Large intestine (tissue), 3 donors: ENCODE results near the gene CNOT10. TPM values are rescaled to one million over a fixed set of nuclear protein-coding genes. Genes with fewer than 3 reads are reported as not detected.
"Not testable (repeated sequence)": the region's sequence is repeated elsewhere in the genome, so short reads cannot be mapped to it uniquely, and the experiment has no call there.

Experiments
- DNase-seq, 2 donors: peaks; one replicate each; pipeline versions ENCODE4 v3.0.0 to v3.0.0-alpha.2; 2013
- H3K27ac ChIP-seq: one replicate; pipeline ENCODE4 v1.5.1; 2013; ENCODE audit warnings: low read length
- H3K27me3 ChIP-seq: 2 replicates; pipeline ENCODE4 v1.6.1; 2013; ENCODE audit warnings: low read length; ENCODE audit not compliant: control insufficient read depth, insufficient read depth
- H3K36me3 ChIP-seq: 2 replicates; pipeline ENCODE4 v1.6.1; 2013; ENCODE audit warnings: low read length; ENCODE audit not compliant: control insufficient read depth, insufficient read depth
- H3K4me1 ChIP-seq: one replicate; pipeline ENCODE4 v1.6.1; 2013; ENCODE audit warnings: low read length; ENCODE audit not compliant: control insufficient read depth, insufficient read depth
- H3K4me3 ChIP-seq: one replicate; pipeline ENCODE4 v1.5.1; 2013; ENCODE audit warnings: low read length
- H3K9me3 ChIP-seq: one replicate; pipeline ENCODE4 v1.6.1; 2013; ENCODE audit warnings: mild to moderate bottlenecking, low read depth, low read length, moderate library complexity; ENCODE audit not compliant: control insufficient read depth
- WGBS: methylation state at CpG from one replicate; pipeline ENCODE4 v1.1.5; 2013; ENCODE audit warnings: low lambda C conversion rate; ENCODE audit not compliant: insufficient coverage; 5-methylcytosine and 5-hydroxymethylcytosine counted together
- polyA plus RNA-seq: library from polyadenylated mRNA; unstranded; fragments of 120-200 nt; gene quantifications from one replicate; pipeline ENCODE4 v1.2.1, GENCODE V29; 2013

The CNOT10 gene
- polyA plus RNA-seq, 1 donor, result 37.5 TPM

- Histone ChIP-seq H3K4me1 (no peaks in the 10 kb centered on the region), H3K9me3 (no peaks in the 10 kb centered on the region), H3K36me3 (peaks cover 17% of the 10 kb centered on the region), H3K4me3 (no peak overlapping the region), H3K27me3 (no peaks in the 10 kb centered on the region), H3K27ac (no peak overlapping the region)
- WGBS, result no CpG with 5 or more reads among the region's 3 CpGs
- DNase-seq, result no peak
Measured at GRCh38 chr3:32755761-32756160, 70.8 kb downstream of the CNOT10 start.

DNA sequence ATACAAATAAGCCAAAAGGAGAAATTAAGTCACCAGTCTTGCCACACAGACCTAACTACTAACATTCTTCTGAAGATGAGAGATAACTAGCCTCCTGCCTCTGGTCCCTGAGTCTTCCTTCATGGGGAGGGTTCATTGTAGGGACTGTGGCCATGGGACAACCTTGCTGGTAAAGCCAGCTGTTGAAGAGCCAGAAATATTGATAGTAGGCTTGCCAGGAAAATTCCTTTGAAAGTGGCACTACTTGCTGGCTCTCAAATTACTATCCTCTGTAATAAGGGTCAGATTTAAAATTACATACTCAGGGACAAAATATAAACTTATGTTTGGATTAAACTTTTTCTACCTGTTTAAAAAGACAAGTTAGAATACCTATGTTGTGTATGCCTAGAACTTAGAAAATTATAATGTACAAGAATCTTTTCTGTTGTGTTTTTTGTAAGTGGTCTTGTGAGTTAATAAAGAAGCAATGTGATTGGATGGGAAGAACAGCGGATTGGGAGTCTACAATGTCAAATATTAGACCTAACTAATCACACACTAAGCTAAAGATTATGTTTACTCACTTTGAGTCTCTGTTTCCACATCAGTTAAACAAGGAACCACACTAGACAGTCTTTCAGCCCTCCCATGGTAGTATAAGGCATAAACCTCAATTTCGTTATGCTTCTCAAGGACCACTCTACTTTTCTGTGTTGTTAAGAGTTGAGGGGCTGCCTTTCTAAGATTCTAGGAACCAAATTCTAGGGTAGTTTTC lies 72.8 kb downstream of the CNOT10 start:
- no peaks in the 10 kb centered on the region for H3K9me3 ChIP-seq
- H3K27me3 ChIP-seq, result no peaks in the 10 kb centered on the region
- no peak overlapping the region for H3K27ac ChIP-seq
- no CpG with 5 or more reads among the region's 2 CpGs for WGBS
- peaks cover 15% of the 10 kb centered on the region for H3K36me3 ChIP-seq
- no peak overlapping the region for H3K4me3 ChIP-seq
- H3K4me1 ChIP-seq, result no peaks in the 10 kb centered on the region
- DNase-seq, result no peak

DNA sequence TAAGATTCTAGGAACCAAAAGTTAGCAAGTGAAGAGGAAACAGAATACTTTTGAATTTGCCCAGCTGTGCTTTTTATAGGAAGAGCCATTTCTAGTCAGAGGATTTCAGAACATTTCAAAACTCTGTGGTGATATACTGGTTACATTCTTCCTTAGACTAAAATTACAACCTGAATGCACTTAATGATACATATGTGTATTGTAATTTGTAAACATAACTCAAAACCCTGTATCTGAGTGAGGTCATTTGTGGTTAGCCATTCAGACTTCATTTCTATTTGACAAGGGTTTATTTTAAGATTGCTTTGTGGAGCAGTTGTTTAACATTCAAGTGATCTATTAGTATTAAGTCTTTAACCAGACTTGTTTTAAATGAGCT lies 73.4 kb downstream of the CNOT10 start:
- Histone ChIP-seq H3K27ac (no peak overlapping the region), H3K36me3 (peaks cover 19% of the 10 kb centered on the region), H3K4me3 (no peak overlapping the region), H3K9me3 (no peaks in the 10 kb centered on the region), H3K27me3 (no peaks in the 10 kb centered on the region), H3K4me1 (no peaks in the 10 kb centered on the region)
- no peak for DNase-seq

- H3K4me1 ChIP-seq, result no peaks in the 10 kb centered on the region
- no peaks in the 10 kb centered on the region for H3K27me3 ChIP-seq
- H3K36me3 ChIP-seq, result peaks cover 21% of the 10 kb centered on the region
- DNase-seq, result no peak
- H3K9me3 ChIP-seq, result no peaks in the 10 kb centered on the region
- no CpG with 5 or more reads among the region's 4 CpGs for WGBS
- no peak overlapping the region for H3K4me3 ChIP-seq
- H3K27ac ChIP-seq, result no peak overlapping the region
Measured at GRCh38 chr3:32759342-32759741, 74.4 kb downstream of the CNOT10 start.

DNA sequence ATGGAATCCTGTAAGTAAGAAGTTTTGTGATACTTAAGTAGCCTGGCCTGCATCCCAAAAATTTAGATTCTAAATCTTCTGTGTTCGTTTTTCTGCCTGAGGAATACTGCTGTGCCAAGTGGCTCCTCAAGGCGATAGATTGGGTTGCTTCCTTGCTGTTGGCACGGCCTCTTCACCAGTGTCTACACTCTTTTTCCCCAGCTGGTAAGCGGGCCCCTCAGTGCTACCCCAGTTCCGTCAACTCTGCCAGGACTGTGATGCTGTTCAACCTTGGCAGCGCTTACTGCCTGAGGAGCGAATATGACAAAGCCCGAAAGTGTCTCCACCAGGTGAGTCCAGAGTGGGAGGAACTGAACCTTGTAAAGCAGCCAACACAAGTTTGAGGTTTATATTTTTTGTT lies 79.5 kb downstream of the CNOT10 start:
- DNase-seq, result no peak
- H3K4me1 ChIP-seq, result no peaks in the 10 kb centered on the region
- WGBS, result 90% methylated on average over 2 of the region's 8 CpGs
- H3K27ac ChIP-seq, result no peak overlapping the region
- no peaks in the 10 kb centered on the region for H3K27me3 ChIP-seq
- peaks cover 40% of the 10 kb centered on the region for H3K36me3 ChIP-seq
- H3K4me3 ChIP-seq, result no peak overlapping the region
- H3K9me3 ChIP-seq, result no peaks in the 10 kb centered on the region

DNA sequence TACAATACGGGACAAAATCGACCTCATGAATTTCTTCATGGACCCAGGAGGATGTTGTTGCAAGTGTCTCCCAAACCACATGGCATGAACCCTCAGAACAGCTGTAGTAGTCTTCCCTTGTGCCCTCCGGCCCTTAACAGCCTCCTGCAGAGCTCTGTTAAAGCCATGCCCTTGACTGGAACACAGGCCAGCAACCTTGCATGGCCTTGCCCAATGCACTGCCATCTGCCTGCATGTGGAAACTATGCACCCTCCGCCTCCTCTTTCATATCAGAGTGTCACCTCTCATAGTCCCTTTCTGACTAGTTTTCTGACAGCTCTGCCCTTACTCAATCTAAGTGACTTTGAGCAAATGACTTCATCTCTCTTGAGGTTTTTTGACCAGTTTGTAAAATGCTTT lies 93.4 kb downstream of the CNOT10 start:
- no CpG with 5 or more reads among the region's 4 CpGs for WGBS
- Histone ChIP-seq H3K4me1 (peaks cover 11% of the 10 kb centered on the region), H3K27me3 (no peaks in the 10 kb centered on the region), H3K27ac (no peak overlapping the region), H3K9me3 (no peaks in the 10 kb centered on the region), H3K36me3 (peaks cover 15% of the 10 kb centered on the region), H3K4me3 (no peak overlapping the region)
- no peak for DNase-seq

DNA sequence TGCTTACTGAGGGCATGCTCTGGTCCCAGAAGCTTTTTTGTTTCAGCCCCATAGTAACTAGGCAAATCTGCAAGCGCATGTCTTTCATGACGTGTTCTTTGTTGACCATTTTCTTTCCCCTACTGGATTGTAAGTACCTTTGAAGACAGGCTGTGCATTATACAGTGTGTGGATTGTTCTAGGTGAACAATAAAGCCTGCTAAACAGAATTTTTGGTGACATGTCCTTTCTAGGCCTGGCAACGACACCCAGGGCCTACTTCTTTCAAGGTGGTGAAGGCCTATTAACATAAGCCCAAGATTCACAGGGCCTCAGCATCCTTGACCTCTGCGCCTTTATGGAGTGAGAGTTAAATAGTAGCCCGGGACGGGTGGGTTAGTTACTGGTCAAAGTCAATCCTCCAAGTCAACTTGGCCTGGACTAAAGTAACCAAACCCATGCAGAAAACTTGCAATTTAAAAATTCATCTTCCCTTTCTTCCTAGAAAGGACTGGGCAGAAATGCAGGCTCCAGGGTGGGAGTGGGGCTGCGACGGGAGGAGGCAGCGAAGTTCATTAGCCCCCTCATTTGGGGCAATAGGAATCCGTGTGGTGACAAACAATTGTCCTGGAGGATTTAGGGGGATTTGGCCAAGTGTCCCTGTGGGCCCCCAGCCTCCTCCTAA lies 95.2 kb downstream of the CNOT10 start:
- no CpG with 5 or more reads among the region's 10 CpGs for WGBS
- Histone ChIP-seq H3K4me3 (peak overlapping the region; percentile 47), H3K27me3 (no peaks in the 10 kb centered on the region), H3K4me1 (peaks cover 11% of the 10 kb centered on the region), H3K9me3 (no peaks in the 10 kb centered on the region), H3K36me3 (peaks cover 5% of the 10 kb centered on the region), H3K27ac (peak overlapping the region; percentile 8)
- DNase-seq, result peak; percentile 3 to 43

DNA sequence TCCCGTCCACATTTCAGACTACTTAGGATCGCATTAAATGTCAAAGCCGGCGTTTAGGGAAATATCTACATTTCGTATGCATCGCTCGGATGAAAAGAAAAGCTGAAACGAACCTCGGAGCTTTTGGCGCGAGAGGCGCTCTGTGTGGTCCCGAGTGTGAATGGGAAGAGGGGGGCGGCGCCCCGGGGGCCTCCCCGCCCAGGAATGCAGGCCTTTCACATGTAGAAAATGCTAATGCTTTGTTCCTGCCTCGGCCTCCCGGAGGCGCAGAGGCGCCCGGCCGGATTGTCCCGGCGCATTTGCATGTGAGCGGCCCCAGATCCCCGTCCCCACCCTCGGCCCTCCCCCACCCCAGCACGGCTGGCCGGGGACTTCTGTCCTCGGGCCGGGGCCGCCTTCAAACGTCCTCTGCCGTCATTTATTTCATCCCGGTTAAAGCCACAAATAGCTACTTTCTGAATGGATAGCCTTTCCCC lies 95.8 kb downstream of the CNOT10 start:
- Histone ChIP-seq H3K27me3 (no peaks in the 10 kb centered on the region), H3K9me3 (no peaks in the 10 kb centered on the region), H3K36me3 (peaks cover 2% of the 10 kb centered on the region), H3K27ac (peak overlapping the region; percentile 45), H3K4me3 (peak overlapping the region; percentile 47), H3K4me1 (peaks cover 11% of the 10 kb centered on the region)
- peak; percentile 58 to 77 for DNase-seq
- WGBS, result no CpG with 5 or more reads among the region's 36 CpGs

- peak overlapping the region; percentile 47 for H3K4me3 ChIP-seq
- no peaks in the 10 kb centered on the region for H3K9me3 ChIP-seq
- H3K36me3 ChIP-seq, result no peaks in the 10 kb centered on the region
- peak overlapping the region; percentile 45 for H3K27ac ChIP-seq
- no peaks in the 10 kb centered on the region for H3K27me3 ChIP-seq
- 4% methylated on average over 7 of the region's 59 CpGs for WGBS
- DNase-seq, result peak; percentile 74 to 85
- H3K4me1 ChIP-seq, result peaks cover 11% of the 10 kb centered on the region
Measured at GRCh38 chr3:32781211-32781968, 96.4 kb downstream of the CNOT10 start.

- not testable (repeated sequence) for H3K9me3 ChIP-seq, H3K27ac ChIP-seq, DNase-seq, H3K36me3 ChIP-seq, H3K27me3 ChIP-seq
- peaks cover 11% of the 10 kb centered on the region for H3K4me1 ChIP-seq
- H3K4me3 ChIP-seq, result peak overlapping the region; percentile 47
- no CpG with 5 or more reads among the region's 9 CpGs for WGBS
Measured at GRCh38 chr3:32781969-32782270, 96.9 kb downstream of the CNOT10 start.
